Measurements from ENCODE around the gene DNAH14.

The DNAH14 gene

GRCh38 chr1:224939844-224940425, 10.5 kb downstream of the DNAH14 start:
- no peak for TF ChIP-seq TEAD4 (IDR thresholded peaks at IDR 0.05)
- TF ChIP-seq CEBPB (IDR thresholded peaks at IDR 0.05): no peak
- no peak for TF ChIP-seq EGR1 (IDR thresholded peaks at IDR 0.05)
- no peak for TF ChIP-seq RAD21 (IDR thresholded peaks at IDR 0.05; ENCODE audit: low read depth)
- no peak for TF ChIP-seq YY1 (IDR thresholded peaks at IDR 0.05; ENCODE audit: low read depth)
- TF ChIP-seq TAF1 (IDR thresholded peaks at IDR 0.05; ENCODE audit: low read depth): no peak
- TF ChIP-seq ZBTB7A (IDR thresholded peaks at IDR 0.05; ENCODE audit: low read depth): no peak
- TF ChIP-seq FOXM1 (IDR thresholded peaks at IDR 0.05; ENCODE audit: borderline replicate concordance, low read depth): no peak
- TF ChIP-seq, protein P1, sequence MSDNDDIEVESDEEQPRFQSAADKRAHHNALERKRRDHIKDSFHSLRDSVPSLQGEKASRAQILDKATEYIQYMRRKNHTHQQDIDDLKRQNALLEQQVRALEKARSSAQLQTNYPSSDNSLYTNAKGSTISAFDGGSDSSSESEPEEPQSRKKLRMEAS (IDR thresholded peaks at IDR 0.05): no peak

DNA sequence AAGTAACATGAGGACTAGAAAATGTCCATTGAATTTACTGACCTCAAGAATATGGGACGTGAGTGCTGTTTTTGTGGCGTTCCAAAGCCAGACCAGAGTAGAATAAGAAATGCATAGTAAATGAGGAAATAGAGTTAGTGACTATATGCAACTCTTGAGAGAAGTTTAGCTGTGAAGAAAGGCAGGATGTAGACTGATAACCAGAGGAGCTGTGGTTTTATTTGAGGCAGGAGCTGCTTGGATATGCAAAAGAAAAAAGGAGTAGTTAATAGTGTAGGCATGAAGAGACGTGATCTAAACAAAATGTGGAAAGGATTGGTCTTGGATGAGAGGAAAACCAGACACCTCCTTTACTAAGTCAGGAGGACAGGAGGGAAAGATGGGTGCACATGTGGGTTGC, 28.2 kb downstream of the DNAH14 start:
- TF ChIP-seq TCF12 (IDR thresholded peaks at IDR 0.05; ENCODE audit: low read depth) (no peak), YY1 (IDR thresholded peaks at IDR 0.05; ENCODE audit: low read depth) (no peak), EP300 (IDR thresholded peaks at IDR 0.05; ENCODE audit: borderline replicate concordance) (no peak), NFIC (IDR thresholded peaks at IDR 0.05) (no peak), CEBPB (IDR thresholded peaks at IDR 0.05) (no peak), USF1 (IDR thresholded peaks at IDR 0.05) (no peak), TAF1 (IDR thresholded peaks at IDR 0.05; ENCODE audit: low read depth) (no peak), FOXM1 (IDR thresholded peaks at IDR 0.05; ENCODE audit: borderline replicate concordance, low read depth) (no peak), TEAD4 (IDR thresholded peaks at IDR 0.05) (no peak), ZBTB7A (IDR thresholded peaks at IDR 0.05; ENCODE audit: low read depth) (no peak), CREB1 (IDR thresholded peaks at IDR 0.05; ENCODE audit: low read depth) (no peak)
- TF ChIP-seq, protein P1 (IDR thresholded peaks at IDR 0.05): no peak
- TF ChIP-seq, protein P2, sequence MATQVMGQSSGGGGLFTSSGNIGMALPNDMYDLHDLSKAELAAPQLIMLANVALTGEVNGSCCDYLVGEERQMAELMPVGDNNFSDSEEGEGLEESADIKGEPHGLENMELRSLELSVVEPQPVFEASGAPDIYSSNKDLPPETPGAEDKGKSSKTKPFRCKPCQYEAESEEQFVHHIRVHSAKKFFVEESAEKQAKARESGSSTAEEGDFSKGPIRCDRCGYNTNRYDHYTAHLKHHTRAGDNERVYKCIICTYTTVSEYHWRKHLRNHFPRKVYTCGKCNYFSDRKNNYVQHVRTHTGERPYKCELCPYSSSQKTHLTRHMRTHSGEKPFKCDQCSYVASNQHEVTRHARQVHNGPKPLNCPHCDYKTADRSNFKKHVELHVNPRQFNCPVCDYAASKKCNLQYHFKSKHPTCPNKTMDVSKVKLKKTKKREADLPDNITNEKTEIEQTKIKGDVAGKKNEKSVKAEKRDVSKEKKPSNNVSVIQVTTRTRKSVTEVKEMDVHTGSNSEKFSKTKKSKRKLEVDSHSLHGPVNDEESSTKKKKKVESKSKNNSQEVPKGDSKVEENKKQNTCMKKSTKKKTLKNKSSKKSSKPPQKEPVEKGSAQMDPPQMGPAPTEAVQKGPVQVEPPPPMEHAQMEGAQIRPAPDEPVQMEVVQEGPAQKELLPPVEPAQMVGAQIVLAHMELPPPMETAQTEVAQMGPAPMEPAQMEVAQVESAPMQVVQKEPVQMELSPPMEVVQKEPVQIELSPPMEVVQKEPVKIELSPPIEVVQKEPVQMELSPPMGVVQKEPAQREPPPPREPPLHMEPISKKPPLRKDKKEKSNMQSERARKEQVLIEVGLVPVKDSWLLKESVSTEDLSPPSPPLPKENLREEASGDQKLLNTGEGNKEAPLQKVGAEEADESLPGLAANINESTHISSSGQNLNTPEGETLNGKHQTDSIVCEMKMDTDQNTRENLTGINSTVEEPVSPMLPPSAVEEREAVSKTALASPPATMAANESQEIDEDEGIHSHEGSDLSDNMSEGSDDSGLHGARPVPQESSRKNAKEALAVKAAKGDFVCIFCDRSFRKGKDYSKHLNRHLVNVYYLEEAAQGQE (IDR thresholded peaks at IDR 0.05; ENCODE audit: low read depth): no peak

DNA sequence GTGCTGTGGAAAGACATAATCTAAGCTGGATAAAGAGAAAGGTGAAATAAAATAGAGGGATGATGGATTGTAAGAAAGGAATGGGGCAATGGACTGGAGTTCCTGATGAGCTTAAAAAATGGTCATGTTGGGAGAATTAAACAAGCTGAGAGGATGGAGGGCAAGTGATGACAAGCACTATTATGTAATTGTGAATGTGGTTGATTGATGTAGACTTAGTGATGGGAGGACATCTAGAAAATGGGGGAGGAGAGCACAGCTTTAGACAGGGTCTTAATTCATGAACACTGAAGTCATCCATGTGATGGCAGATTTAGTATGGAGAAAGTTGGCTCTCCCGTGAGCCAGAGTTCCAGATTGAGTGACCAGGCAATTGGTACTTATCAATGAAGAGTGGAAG, 29.0 kb downstream of the DNAH14 start:
- TF ChIP-seq RAD21 (IDR thresholded peaks at IDR 0.05; ENCODE audit: low read depth) (no peak), CREB1 (IDR thresholded peaks at IDR 0.05; ENCODE audit: low read depth) (no peak), ZBTB7A (IDR thresholded peaks at IDR 0.05; ENCODE audit: low read depth) (no peak), TCF12 (IDR thresholded peaks at IDR 0.05; ENCODE audit: low read depth) (no peak), EGR1 (IDR thresholded peaks at IDR 0.05) (no peak), TAF1 (IDR thresholded peaks at IDR 0.05; ENCODE audit: low read depth) (no peak), FOXM1 (IDR thresholded peaks at IDR 0.05; ENCODE audit: borderline replicate concordance, low read depth) (no peak), TEAD4 (IDR thresholded peaks at IDR 0.05) (no peak), USF1 (IDR thresholded peaks at IDR 0.05) (no peak), CEBPB (IDR thresholded peaks at IDR 0.05) (no peak), EP300 (IDR thresholded peaks at IDR 0.05; ENCODE audit: borderline replicate concordance) (no peak), YY1 (IDR thresholded peaks at IDR 0.05; ENCODE audit: low read depth) (no peak)
- TF ChIP-seq, protein P2 (IDR thresholded peaks at IDR 0.05; ENCODE audit: low read depth): no peak
- TF ChIP-seq, protein P1 (IDR thresholded peaks at IDR 0.05): no peak

DNA sequence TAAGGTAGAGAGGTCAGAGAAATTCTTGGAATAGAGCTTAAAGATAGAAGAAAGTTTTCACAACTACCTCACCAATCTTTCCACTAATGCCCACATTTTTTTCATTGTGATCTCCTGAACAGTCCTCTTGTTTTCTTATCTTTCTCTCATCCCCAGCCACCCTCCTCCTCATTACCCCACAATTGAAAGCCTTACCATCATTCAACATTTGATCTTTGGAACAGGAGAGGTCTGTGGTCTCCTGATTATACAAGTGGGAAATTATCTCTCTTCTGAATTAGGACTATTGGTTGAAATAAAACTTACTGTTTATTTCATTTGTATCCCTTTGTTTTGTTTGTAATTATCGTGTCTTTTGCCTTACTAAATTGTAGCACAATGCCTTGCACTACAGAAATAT, 29.6 kb downstream of the DNAH14 start:
- no peak for TF ChIP-seq NFIC (IDR thresholded peaks at IDR 0.05)

DNA sequence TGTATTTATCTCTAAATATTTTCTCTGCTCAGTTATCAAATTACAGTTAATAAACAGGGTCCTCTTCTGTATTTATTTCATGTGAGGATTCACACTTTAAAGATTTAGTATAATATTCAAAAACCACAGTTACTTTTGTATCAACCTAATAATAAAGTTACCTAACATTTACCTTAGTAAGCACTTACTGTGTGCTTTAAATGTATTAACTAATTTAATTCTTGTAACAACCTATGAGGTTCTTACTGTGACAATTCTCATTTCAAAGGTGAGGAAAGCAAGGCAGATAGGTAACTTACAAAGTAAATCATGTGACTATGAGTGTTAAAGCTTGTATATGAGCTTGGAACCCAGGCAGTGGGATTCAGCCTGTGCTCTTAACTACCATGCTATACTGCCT, 30.2 kb downstream of the DNAH14 start:
- TF ChIP-seq CREB1 (IDR thresholded peaks at IDR 0.05; ENCODE audit: low read depth): no peak
- TF ChIP-seq, protein P1 (IDR thresholded peaks at IDR 0.05): no peak
- TF ChIP-seq FOXM1 (IDR thresholded peaks at IDR 0.05; ENCODE audit: borderline replicate concordance, low read depth): no peak
- no peak for TF ChIP-seq TAF1 (IDR thresholded peaks at IDR 0.05; ENCODE audit: low read depth)
- TF ChIP-seq TEAD4 (IDR thresholded peaks at IDR 0.05): no peak
- TF ChIP-seq NFIC (IDR thresholded peaks at IDR 0.05): no peak
- no peak for TF ChIP-seq USF1 (IDR thresholded peaks at IDR 0.05)
- no peak for TF ChIP-seq RAD21 (IDR thresholded peaks at IDR 0.05; ENCODE audit: low read depth)
- no peak for TF ChIP-seq TCF12 (IDR thresholded peaks at IDR 0.05; ENCODE audit: low read depth)
- TF ChIP-seq, protein P2 (IDR thresholded peaks at IDR 0.05; ENCODE audit: low read depth): no peak

Measured in Ishikawa (cell line).